Suprapubic skin (tissue), 4 donors: ENCODE measurements around the gene S100A3. TPM values are rescaled to one million over a fixed set of nuclear protein-coding genes. Genes with fewer than 3 reads are reported as not detected.
"Not testable (repeated sequence)": the region's sequence is repeated elsewhere in the genome, so short reads cannot be mapped to it uniquely, and the experiment has no call there.

Source experiments
- DNase-seq, 2 donors: peaks; one replicate each; pipeline ENCODE4 v3.0.0-alpha.2; 2019; ENCODE audit warnings: low spot score in 2 of 2
- H3K27ac ChIP-seq: fragments of 200-600 bp; sonication (generic); one replicate; pipeline ENCODE4 v1.5.1; 2019
- H3K27me3 ChIP-seq: fragments of 200-600 bp; sonication (generic); one replicate; pipeline ENCODE4 v1.5.1; 2019
- H3K36me3 ChIP-seq: fragments of 200-600 bp; sonication (generic); one replicate; pipeline ENCODE4 v1.5.1; 2019
- H3K4me1 ChIP-seq: fragments of 200-600 bp; sonication (generic); one replicate; pipeline ENCODE4 v1.5.1; 2019
- H3K4me3 ChIP-seq: fragments of 200-600 bp; sonication (generic); one replicate; pipeline ENCODE4 v1.5.1; 2019; ENCODE audit warnings: mild to moderate bottlenecking
- H3K9me3 ChIP-seq: fragments of 200-600 bp; sonication (generic); one replicate; pipeline ENCODE4 v1.5.1; 2019
- EP300 ChIP-seq: sonication (generic); formaldehyde crosslinking; IDR thresholded peaks from one replicate; pipeline ENCODE4 v1.6.1; 2017; ENCODE audit warnings: antibody characterized with exemption
- POLR2A ChIP-seq, 2 donors: fragments of 450-650 bp; IDR thresholded peaks; one replicate each; pipeline ENCODE4 v1.6.1; 2017; ENCODE audit warnings: antibody characterized with exemption in 2 of 2, mild to moderate bottlenecking in 2 of 2, moderate library complexity in 2 of 2
- POLR2AphosphoS5 ChIP-seq, 3 donors: sonication (generic); formaldehyde crosslinking; IDR thresholded peaks; one replicate each; pipeline ENCODE4 v1.6.1; 2017; ENCODE audit warnings: antibody characterized with exemption in 3 of 3
- WGBS: methylation state at CpG from one replicate; pipeline ENCODE4 v1.1.5; 2018; 5-methylcytosine and 5-hydroxymethylcytosine counted together
- total RNA-seq, 4 donors: library from RNA; depleted of rRNA; stranded (reverse); fragments of >200 nt; gene quantifications; one replicate each; pipeline ENCODE4 v1.1.0, GENCODE V29; 2016
- TF ChIP-seq, protein P1 (sequence below), 2 donors: fragments of 200-600 bp in 1 of 2; fragments of 450-650 bp in 1 of 2; sonication (generic) in 1 of 2; IDR thresholded peaks; one replicate each; pipeline ENCODE4 v1.5.1; 2016 to 2019; ENCODE audit warnings: antibody characterized with exemption in 2 of 2, mild to moderate bottlenecking in 1 of 2, moderate library complexity in 1 of 2

The S100A3 gene
- total RNA-seq, 4 donors from 2014 or later: 42.6 to 342 (median 88.0) TPM; not detected in 1

DNA sequence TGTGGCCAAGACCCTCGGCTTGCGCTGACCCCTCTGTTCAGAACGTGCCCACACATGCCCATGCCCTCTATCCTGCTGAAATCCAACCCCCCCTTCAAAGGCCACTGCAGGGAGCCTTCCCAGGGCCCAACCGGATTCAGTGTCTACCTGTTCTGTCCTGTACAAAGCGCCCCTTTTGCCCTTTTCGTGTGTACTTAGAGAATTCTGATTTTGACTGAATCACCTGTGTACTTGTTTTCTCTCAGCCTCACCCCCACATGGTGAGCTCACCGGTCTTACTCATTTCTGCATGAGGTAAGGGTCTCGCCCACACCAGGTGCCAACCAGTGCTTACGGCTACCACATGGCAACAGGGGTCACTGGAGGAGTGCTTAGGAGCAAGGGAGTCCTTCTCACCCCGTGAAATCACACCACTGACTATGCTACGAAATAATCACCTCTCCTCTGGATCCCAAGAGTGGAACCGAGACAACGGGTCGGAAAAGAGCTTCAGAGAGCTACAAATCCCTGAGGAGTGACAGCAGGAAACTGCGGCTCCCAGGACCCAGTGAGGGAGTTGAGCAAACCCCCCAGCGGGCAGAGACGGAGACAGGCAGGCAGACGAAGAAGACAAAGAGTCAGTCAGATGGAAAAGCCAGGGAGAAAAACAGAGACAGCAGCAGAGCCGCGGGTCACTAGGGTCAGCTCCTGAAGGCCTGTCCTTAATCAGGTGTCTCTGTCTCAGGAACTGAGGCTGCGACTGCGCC is 18.7 kb upstream of the S100A3 start:
- TF ChIP-seq POLR2AphosphoS5 (IDR thresholded peaks at IDR 0.05): peak in 1 of 3 donors; percentile 32
- no peak for TF ChIP-seq POLR2A (IDR thresholded peaks at IDR 0.05)
- TF ChIP-seq, protein P1, sequence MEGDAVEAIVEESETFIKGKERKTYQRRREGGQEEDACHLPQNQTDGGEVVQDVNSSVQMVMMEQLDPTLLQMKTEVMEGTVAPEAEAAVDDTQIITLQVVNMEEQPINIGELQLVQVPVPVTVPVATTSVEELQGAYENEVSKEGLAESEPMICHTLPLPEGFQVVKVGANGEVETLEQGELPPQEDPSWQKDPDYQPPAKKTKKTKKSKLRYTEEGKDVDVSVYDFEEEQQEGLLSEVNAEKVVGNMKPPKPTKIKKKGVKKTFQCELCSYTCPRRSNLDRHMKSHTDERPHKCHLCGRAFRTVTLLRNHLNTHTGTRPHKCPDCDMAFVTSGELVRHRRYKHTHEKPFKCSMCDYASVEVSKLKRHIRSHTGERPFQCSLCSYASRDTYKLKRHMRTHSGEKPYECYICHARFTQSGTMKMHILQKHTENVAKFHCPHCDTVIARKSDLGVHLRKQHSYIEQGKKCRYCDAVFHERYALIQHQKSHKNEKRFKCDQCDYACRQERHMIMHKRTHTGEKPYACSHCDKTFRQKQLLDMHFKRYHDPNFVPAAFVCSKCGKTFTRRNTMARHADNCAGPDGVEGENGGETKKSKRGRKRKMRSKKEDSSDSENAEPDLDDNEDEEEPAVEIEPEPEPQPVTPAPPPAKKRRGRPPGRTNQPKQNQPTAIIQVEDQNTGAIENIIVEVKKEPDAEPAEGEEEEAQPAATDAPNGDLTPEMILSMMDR (IDR thresholded peaks at IDR 0.05): no peak
- TF ChIP-seq EP300: no peak
- H3K4me1 ChIP-seq: peaks cover 65% of the 10 kb centered on the region

DNA sequence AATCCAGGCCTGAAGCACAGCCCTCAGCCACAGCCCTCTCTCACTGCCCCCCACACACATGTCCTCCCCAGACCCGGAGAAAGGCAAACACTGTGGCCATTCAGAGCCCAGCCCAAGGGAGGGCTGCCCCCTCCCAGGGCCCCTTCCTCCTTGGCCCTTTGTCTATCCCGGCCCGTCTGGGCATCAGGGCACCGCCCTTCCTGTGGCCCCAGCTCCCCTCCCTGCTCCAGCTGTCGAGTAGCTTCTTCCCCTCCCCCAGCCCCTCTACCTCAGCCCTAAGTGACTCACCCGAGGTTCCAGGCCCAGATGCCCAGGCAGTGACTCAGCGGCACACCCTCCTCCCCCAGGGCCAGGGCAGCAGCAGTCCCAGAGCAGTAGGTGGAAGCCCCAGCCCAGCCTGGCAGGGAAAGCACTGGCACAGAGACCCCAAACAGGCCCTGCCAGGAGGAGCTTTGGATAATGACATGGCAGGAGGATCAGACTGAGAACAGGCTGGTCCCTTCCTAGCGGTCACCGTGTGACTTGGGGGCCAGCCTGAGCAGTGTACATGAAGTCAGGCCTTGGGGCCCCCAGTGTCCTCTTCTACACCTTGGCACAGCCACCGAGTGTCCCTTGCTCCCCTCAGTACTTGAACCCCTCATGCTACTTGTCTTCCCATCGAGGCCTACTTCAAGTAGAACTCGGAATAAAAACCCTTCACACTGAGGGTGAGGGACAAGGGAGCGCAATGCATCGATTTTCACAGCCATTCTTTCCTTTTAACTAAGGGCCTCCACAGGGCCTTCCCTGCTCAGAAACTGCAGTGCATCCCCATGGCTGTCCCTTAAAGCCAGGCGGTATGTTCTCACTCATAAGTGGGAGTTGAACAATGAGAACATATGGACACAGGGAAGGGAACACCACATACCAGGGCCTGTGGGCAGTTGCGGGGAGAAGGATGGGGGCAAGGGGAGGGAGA is 17.6 kb upstream of the S100A3 start:
- peak; percentile 98 to 99 for DNase-seq
- Histone ChIP-seq H3K4me3 (peak overlapping the region; percentile 29), H3K27ac (peak overlapping the region; percentile 99), H3K36me3 (no peaks in the 10 kb centered on the region), H3K27me3 (no peaks in the 10 kb centered on the region), H3K4me1 (peaks cover 59% of the 10 kb centered on the region), H3K9me3 (no peaks in the 10 kb centered on the region)
- 53% methylated on average over 9 of the region's 16 CpGs for WGBS
- TF ChIP-seq EP300: peak; percentile 30
- TF ChIP-seq POLR2AphosphoS5 (IDR thresholded peaks at IDR 0.05): peak in 2 of 3 donors; percentile 71 to 92
- no peak for TF ChIP-seq POLR2A (IDR thresholded peaks at IDR 0.05)

More for the DNA sequence above, 18.7 kb upstream of the S100A3 start:
- Histone ChIP-seq H3K27ac (peak overlapping the region; percentile 99), H3K9me3 (no peaks in the 10 kb centered on the region), H3K4me3 (peak overlapping the region; percentile 37), H3K36me3 (no peaks in the 10 kb centered on the region), H3K27me3 (no peaks in the 10 kb centered on the region)
- WGBS: 43% methylated on average over 20 of the region's 22 CpGs
- DNase-seq: no peak

DNA sequence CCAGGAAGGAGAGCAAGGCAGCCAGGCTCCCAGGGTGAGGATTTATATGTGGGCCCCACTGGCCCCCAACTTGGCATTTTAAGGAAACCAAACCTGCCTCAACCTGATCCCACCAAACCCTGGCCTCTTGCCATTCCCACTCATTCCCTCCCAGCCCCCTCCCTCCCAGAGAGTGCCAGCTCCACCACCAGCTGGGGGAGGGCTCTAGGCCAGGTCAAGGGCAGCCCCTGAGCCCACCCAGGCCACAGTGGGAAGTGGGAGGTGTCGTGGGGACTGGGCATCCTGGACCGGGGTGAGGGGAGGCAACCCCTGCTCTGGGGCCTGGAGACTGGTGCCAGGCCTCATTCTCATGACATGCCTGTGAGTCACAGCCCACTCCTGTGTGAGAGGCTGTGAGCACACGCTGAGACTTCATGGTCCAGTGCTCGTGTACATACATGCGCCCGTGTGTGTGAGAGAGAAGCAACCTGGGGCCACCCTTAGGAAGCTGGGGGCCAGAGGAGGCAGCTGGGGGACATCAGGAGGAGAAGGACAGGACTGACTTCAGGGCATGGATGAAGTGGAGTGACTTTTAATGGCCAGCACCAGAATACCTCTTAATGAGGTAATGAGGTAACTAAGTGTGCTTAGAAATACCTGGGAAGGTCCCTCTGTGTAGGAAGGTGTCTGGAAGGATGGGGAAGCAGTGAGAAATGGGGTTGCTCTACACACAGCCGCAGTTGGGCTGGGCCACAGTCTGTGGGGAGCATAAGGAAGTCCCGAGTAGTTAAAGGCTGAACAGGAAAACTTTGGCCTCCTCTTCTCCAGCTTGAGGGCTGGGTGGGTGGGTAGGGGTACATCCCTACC is 16.7 kb upstream of the S100A3 start, which contains the start of gene S100A2:
Gene S100A2 (minus strand): TSS at position 316 of the 846 bp plus-strand sequence. CDS start 1,967 bp downstream, outside the sequence.
- Histone ChIP-seq H3K4me1 (peaks cover 59% of the 10 kb centered on the region), H3K4me3 (peak within 1 kb of the TSS; percentile 36), H3K27me3 (no peaks in the 10 kb centered on the region), H3K36me3 (no peaks in the 10 kb centered on the region), H3K27ac (peak within 1 kb of the TSS; percentile 99), H3K9me3 (no peaks in the 10 kb centered on the region)
- WGBS: 24% methylated on average over 8 of the region's 8 CpGs
- DNase-seq: peak in 1 of 2 donors; percentile 87
- TF ChIP-seq POLR2A (IDR thresholded peaks at IDR 0.05) (peak in 1 of 2 donors; percentile 31), EP300 (no peak)
- TF ChIP-seq, protein P1 (IDR thresholded peaks at IDR 0.05): no peak

DNA sequence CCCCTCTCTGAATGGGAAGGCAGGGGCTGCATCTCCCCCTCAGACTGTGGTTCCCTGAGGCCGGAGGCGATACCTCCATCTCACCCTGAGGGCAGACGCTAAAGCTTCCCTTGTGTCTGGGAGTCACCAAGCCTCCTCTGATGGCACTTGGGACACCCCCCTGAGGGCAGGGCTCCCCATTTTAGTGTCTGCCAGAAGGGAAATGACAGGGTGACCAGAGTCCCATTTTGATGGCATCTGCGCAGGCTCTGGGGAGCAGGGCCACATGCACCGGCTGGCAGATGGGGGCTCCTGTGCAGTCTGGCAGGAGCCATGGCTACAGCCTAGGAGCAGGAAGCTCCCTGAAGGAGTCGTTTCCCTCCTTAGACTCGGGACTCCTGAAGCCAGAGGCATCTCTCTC is 14.9 kb upstream of the S100A3 start:
- 44% methylated on average over 2 of the region's 7 CpGs for WGBS
- H3K27me3 ChIP-seq: no peaks in the 10 kb centered on the region
- TF ChIP-seq POLR2AphosphoS5 (IDR thresholded peaks at IDR 0.05) (no peak), POLR2A (IDR thresholded peaks at IDR 0.05) (no peak), EP300 (no peak)
- TF ChIP-seq, protein P1 (IDR thresholded peaks at IDR 0.05): no peak
- H3K4me1 ChIP-seq: peaks cover 58% of the 10 kb centered on the region
- H3K27ac ChIP-seq: peak overlapping the region; percentile 99
- H3K36me3 ChIP-seq: no peaks in the 10 kb centered on the region
- H3K9me3 ChIP-seq: no peaks in the 10 kb centered on the region
- H3K4me3 ChIP-seq: peak overlapping the region; percentile 36
- no peak for DNase-seq

DNA sequence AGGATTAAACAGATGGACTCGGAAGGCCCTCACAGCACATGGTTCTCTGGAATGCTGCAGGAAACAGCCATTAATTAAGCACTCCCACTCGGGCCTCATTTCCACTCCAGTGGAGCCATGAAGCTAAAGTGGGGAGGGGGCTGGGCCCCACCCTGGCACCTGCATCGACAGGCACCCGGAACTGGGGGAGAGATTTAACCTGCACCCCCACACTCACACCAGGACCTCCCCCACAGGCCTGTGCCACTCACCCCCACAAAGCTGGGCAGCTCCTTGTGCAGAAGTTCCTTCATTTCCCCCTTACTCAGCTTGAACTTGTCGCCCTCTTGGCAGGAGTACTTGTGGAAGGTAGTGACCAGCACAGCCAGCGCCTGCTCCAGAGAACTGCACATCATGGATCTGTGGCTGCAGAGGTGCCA is 14.4 kb upstream of the S100A3 start:
- Histone ChIP-seq H3K27me3 (no peaks in the 10 kb centered on the region), H3K36me3 (no peaks in the 10 kb centered on the region), H3K4me1 (peaks cover 53% of the 10 kb centered on the region), H3K4me3 (peak overlapping the region; percentile 36), H3K9me3 (no peaks in the 10 kb centered on the region), H3K27ac (peak overlapping the region; percentile 99)
- no peak for DNase-seq
- no peak for TF ChIP-seq POLR2AphosphoS5 (IDR thresholded peaks at IDR 0.05)
- TF ChIP-seq EP300: no peak
- TF ChIP-seq POLR2A (IDR thresholded peaks at IDR 0.05): no peak
- TF ChIP-seq, protein P1 (IDR thresholded peaks at IDR 0.05): no peak
- 57% methylated on average over 6 of the region's 6 CpGs for WGBS

DNA sequence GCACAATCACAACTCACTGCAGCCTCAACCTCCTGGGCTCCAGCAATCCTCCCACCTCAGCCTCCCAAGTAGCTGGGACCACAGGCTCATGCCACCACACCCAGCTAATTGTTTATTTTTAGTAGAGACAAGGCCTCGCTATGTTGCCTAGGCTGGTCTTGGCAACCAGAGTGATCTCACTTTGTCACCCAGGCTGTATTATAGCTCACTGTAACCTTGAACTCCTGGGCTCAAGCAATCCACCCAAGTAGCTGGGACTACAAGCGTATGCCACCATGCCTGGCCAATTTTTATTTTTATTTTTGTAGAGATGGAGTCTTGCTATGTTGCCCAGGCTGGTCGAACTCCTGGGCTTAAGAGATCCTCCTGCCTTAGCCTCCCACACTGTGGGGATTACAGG is 13.0 kb upstream of the S100A3 start:
- WGBS: 72% methylated on average over 3 of the region's 3 CpGs
- H3K4me3 ChIP-seq, H3K9me3 ChIP-seq, H3K27me3 ChIP-seq, H3K27ac ChIP-seq, DNase-seq, H3K36me3 ChIP-seq: not testable (repeated sequence)
- H3K4me1 ChIP-seq: peaks cover 38% of the 10 kb centered on the region
